Measurements from ENCODE around the gene SMOC1. TPM values are rescaled to one million over a fixed set of nuclear protein-coding genes. Genes with fewer than 3 reads are reported as not detected.

Gene SMOC1, protein sequence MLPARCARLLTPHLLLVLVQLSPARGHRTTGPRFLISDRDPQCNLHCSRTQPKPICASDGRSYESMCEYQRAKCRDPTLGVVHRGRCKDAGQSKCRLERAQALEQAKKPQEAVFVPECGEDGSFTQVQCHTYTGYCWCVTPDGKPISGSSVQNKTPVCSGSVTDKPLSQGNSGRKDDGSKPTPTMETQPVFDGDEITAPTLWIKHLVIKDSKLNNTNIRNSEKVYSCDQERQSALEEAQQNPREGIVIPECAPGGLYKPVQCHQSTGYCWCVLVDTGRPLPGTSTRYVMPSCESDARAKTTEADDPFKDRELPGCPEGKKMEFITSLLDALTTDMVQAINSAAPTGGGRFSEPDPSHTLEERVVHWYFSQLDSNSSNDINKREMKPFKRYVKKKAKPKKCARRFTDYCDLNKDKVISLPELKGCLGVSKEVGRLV
- 1.6 and 2.4 TPM in 2 replicates for total RNA-seq (2021; fragmentation: NEBNext Ultra II Directional; extraction: Animal tissue kit (Norgen Biotek cat#: 25700))
- 1.6 and 3.2 TPM in 2 replicates for polyA plus RNA-seq (2011; rRNA removed)
- polyA plus RNA-seq (2011; cell fraction: cytosol; rRNA removed), result 2.5 TPM
- polyA plus RNA-seq (2011; cell fraction: nucleus; rRNA removed), result 3.2 TPM
- 1.9 to 2.7 TPM (median 2.4 TPM) in 4 replicates for polyA plus RNA-seq (2012, experiment 1 of 2)
- 1.9 TPM for polyA plus RNA-seq (2012, experiment 2 of 2)
- 1.7 TPM for polyA plus RNA-seq (2013, experiment 1 of 2)
- polyA plus RNA-seq (2013, experiment 2 of 2), result 1.5 TPM
- 1.7 and 2.0 TPM in 2 replicates for polyA minus RNA-seq (2011; rRNA and poly(A)+ RNA removed)
- 9.4 TPM for polyA minus RNA-seq (2011; cell fraction: cytosol; rRNA and poly(A)+ RNA removed)
- 3.9 TPM for polyA minus RNA-seq (2011; cell fraction: nucleus; rRNA and poly(A)+ RNA removed)
- long read RNA-seq, experiment 1, partial matches to known transcripts, result 0 of 4 reads
- long read RNA-seq, experiment 1, other reads (novel, unspliced or antisense), result 3 of 4 reads
- long read RNA-seq, experiment 2, result 0 reads

- Histone ChIP-seq H3K23ac (ENCODE audit: insufficient read length) (no peak within 1 kb of the TSS), H3K4me1 (replicated peaks in 1 of 4; ENCODE audit: control insufficient read depth in 3 of 4, insufficient read depth in 4 of 4, low read length in 3 of 4) (peaks cover 0 to 6% (median 4%) of the 10 kb centered on the region in 4 experiments; a peak in 3 of 7 replicates), H3K23me2 (ENCODE audit: low read depth, low read length) (peaks cover 6% of the 10 kb centered on the region), H3K4me3 (ENCODE audit: extremely low read depth in 1 of 4, insufficient read depth in 2 of 4, low read depth in 3 of 4, low read length in 4 of 4) (peak within 1 kb of the TSS; percentile 66 to 81 (median 74)), H3K9me3 (ENCODE audit: insufficient read depth in 2 of 2, low read depth in 1 of 2, low read length in 1 of 2) (no peaks in the 10 kb centered on the region), H3K56ac (replicated peaks; ENCODE audit: insufficient read length, low read depth, low read length) (no peak within 1 kb of the TSS), H3K9ac (replicated peaks in 1 of 4; ENCODE audit: extremely low read depth in 1 of 4, low read depth in 3 of 4, low read length in 3 of 4) (peak within 1 kb of the TSS in 1 of 4 experiments; percentile 52; a peak in 1 of 7 replicates), H4K8ac (ENCODE audit: extremely low read depth, insufficient read depth, low read length) (0 out of 2 replicates have a peak within 1 kb of the TSS, but pooled peaks have one; percentile 1), H2BK12ac (ENCODE audit: low read depth, low read length) (no peak within 1 kb of the TSS; the same call in 1 of the 2 replicates), H2BK15ac (ENCODE audit: low read length) (no peak within 1 kb of the TSS), H3K18ac (ENCODE audit: extremely low read depth, low read length) (no peak within 1 kb of the TSS), H3K4ac (replicated peaks; ENCODE audit: insufficient read length, low read depth, low read length) (no peak within 1 kb of the TSS), H3K27me3 (replicated peaks in 1 of 4; ENCODE audit: control insufficient read depth in 3 of 4, extremely low read depth in 1 of 4, insufficient read depth in 3 of 4, low read length in 3 of 4) (peaks cover 3 to 26% (median 21%) of the 10 kb centered on the region in 4 experiments; a peak in 6 of 7 replicates), H2AFZ (ENCODE audit: low read length) (peak within 1 kb of the TSS; percentile 92; the same call in 1 of the 2 replicates), H3K79me2 (ENCODE audit: control insufficient read depth in 1 of 2, insufficient read depth in 2 of 2, low read length in 2 of 2) (no peaks in the 10 kb centered on the region), H4K20me1 (replicated peaks in 1 of 2; ENCODE audit: control insufficient read depth in 1 of 2, insufficient read depth in 2 of 2, low read length in 2 of 2) (peaks cover 0 to 2% of the 10 kb centered on the region in 2 experiments), H2BK5ac (ENCODE audit: low read depth, low read length) (no peak within 1 kb of the TSS), H3K36me3 (ENCODE audit: control insufficient read depth in 2 of 4, insufficient read depth in 4 of 4, low read length in 3 of 4) (no peaks in the 10 kb centered on the region), H3K27ac (ENCODE audit: low read depth, low read length) (no peak within 1 kb of the TSS), H4K5ac (ENCODE audit: insufficient read length, low read depth, low read length) (no peak within 1 kb of the TSS), H2AK5ac (ENCODE audit: low read depth, low read length) (no peak within 1 kb of the TSS), H3K14ac (ENCODE audit: insufficient read length) (no peak within 1 kb of the TSS), H2BK120ac (replicated peaks; ENCODE audit: low read depth, low read length) (no peak within 1 kb of the TSS), H4K91ac (replicated peaks; ENCODE audit: insufficient read length, low read length) (no peak within 1 kb of the TSS), H3K79me1 (ENCODE audit: low read depth, low read length) (no peaks in the 10 kb centered on the region), H3K4me2 (ENCODE audit: insufficient read depth in 1 of 2, low read depth in 2 of 2, low read length in 2 of 2) (peak within 1 kb of the TSS; percentile 96 to 99), H2BK20ac (ENCODE audit: low read length) (no peak within 1 kb of the TSS)
- WGBS, 2 experiments (ENCODE audit: extremely low coverage in 1 of 2, insufficient coverage in 1 of 2, insufficient read length in 1 of 2, insufficient replicate concordance in 2 of 2, low coverage in 1 of 2, low lambda C conversion rate in 2 of 2, missing lambda C conversion rate in 1 of 2), result 4% methylated on average over 43 of the region's 67 CpGs; no CpG with 5 or more reads in 1 of the 2 experiments
- CTCF ChIA-PET (ENCODE audit: partially characterized antibody), result interaction anchor here (0.9 to 7.0 kb wide), 15 partner anchors 16 to 438 kb away, joined by 3 to 79 read pairs (median 5); no protein-coding TSS in a partner anchor
- DNase-seq (ENCODE audit: low read depth in 1 of 2, low spot score in 2 of 2), result peak; percentile 31 to 88
- no peak for FAIRE-seq
- POLR2A ChIA-PET (ENCODE audit: partially characterized antibody), result interaction anchor here (0.8 to 1.4 kb wide), 4 partner anchors 19 to 150 kb away, joined by 3 read pairs; no protein-coding TSS in a partner anchor
- TF ChIP-seq TCF12 (IDR thresholded peaks at IDR 0.05; ENCODE audit: low read depth, low read length) (no peak), EP300 (IDR thresholded peaks at IDR 0.05; ENCODE audit: borderline replicate concordance in 1 of 2, low read depth in 2 of 2, low read length in 2 of 2) (no peak), RFX5 (IDR thresholded peaks at IDR 0.05; ENCODE audit: borderline replicate concordance, low read depth, low read length) (no peak), RBBP5 (IDR thresholded peaks at IDR 0.05; ENCODE audit: borderline replicate concordance, low read depth, low read length) (0 out of 2 replicates have a peak, but pooled peaks have one; percentile 61), BRCA1 (IDR thresholded peaks at IDR 0.05; ENCODE audit: low read depth, low read length) (no peak), RXRA (IDR thresholded peaks at IDR 0.05; ENCODE audit: insufficient read depth, low read depth, low read length) (no peak)
These were observed at the start of gene SMOC1 for GRCh38 chr14:69879175-69880043. SMOC1 (plus strand) TSS chr14:69879416; CDS start chr14:69879679, 263 bp downstream.

Data from H1 (cell line).